K562 (cell line): ENCODE measurements around the gene VPS13D. TPM values are rescaled to one million over a fixed set of nuclear protein-coding genes. Genes with fewer than 3 reads are reported as not detected.
A peak's percentile ranks its signal among the peaks of the same experiment; 100 is the strongest.

Source experiments
- AFF4 ChIP-seq: sonication (generic); formaldehyde crosslinking; IDR thresholded peaks from 2 replicates; pipeline ENCODE4 v1.8.0; 2023; ENCODE audit warnings: mild to moderate bottlenecking, missing genetic modification reagents
- CAMTA2 ChIP-seq: fragments of 250-450 bp; sonication (Bioruptor Pico); conservative IDR thresholded peaks from 2 replicates; pipeline ENCODE4 v1.5.1; 2022
- CGGBP1 ChIP-seq: fragments of 250-450 bp; sonication (Bioruptor Pico); IDR thresholded peaks from 2 replicates; pipeline ENCODE4 v1.9.0; 2021; ENCODE audit warnings: mild to moderate bottlenecking
- DDX20 ChIP-seq: fragments of 450-650 bp; IDR thresholded peaks from 2 replicates; pipeline ENCODE4 v1.6.1; 2016; ENCODE audit warnings: missing genetic modification characterization, low read depth, mild to moderate bottlenecking, missing compliant biosample characterization, moderate library complexity
- ELK3 ChIP-seq: fragments of 450-650 bp; formaldehyde crosslinking; IDR thresholded peaks from 2 replicates; pipeline ENCODE4 v1.4.0; 2020; ENCODE audit warnings: mild to moderate bottlenecking
- FOXK2 ChIP-seq, 2 experiments: fragments of 450-650 bp; IDR thresholded peaks in 1 of 2; conservative IDR thresholded peaks in 1 of 2; 2 replicates each; pipeline ENCODE4 v1.6.1; 2016; ENCODE audit warnings: low read depth in 2 of 2, mild to moderate bottlenecking in 1 of 2
- GABPB1 ChIP-seq: sonication (generic); formaldehyde crosslinking; IDR thresholded peaks from 2 replicates; pipeline ENCODE4 v1.8.0; 2022; ENCODE audit warnings: mild to moderate bottlenecking, missing genetic modification reagents
- GTF2A2 ChIP-seq: IDR thresholded peaks from 2 replicates; pipeline ENCODE4 v1.6.1; 2016; ENCODE audit warnings: mild to moderate bottlenecking, missing genetic modification characterization, missing compliant biosample characterization
- HDAC2 ChIP-seq: fragments of 450-650 bp; IDR thresholded peaks from 2 replicates; pipeline ENCODE4 v1.6.1; 2016; ENCODE audit warnings: mild to moderate bottlenecking
- HMG20B ChIP-seq: fragments of 250-450 bp; sonication (Bioruptor Pico); IDR thresholded peaks from 2 replicates; pipeline ENCODE4 v1.5.0; 2021; ENCODE audit warnings: mild to moderate bottlenecking
- NBN ChIP-seq: fragments of 450-650 bp; IDR thresholded peaks from 2 replicates; pipeline ENCODE4 v1.6.1; 2016; ENCODE audit warnings: low read depth, mild to moderate bottlenecking
- NFXL1 ChIP-seq: fragments of 450-650 bp; formaldehyde crosslinking; IDR thresholded peaks from 2 replicates; pipeline ENCODE4 v1.4.0; 2021; ENCODE audit warnings: mild to moderate bottlenecking
- NRF1 ChIP-seq, 2 experiments: fragments of 450-650 bp; IDR thresholded peaks in 1 of 2; conservative IDR thresholded peaks in 1 of 2; 2 replicates each; pipeline ENCODE4 v1.6.1; 2014; ENCODE audit warnings: mild to moderate bottlenecking in 2 of 2
- PCBP2 ChIP-seq: fragments of 200-400 bp; formaldehyde crosslinking; IDR thresholded peaks from 2 replicates; pipeline ENCODE4 v1.6.1; 2018; ENCODE audit warnings: low read length, low read depth, mild to moderate bottlenecking, moderate library complexity; ENCODE audit not compliant: poor library complexity, severe bottlenecking
- PREB ChIP-seq: sonication (generic); formaldehyde crosslinking; IDR thresholded peaks from 2 replicates; pipeline ENCODE4 v1.8.1; 2023; ENCODE audit warnings: mild to moderate bottlenecking, missing genetic modification reagents
- RAD51 ChIP-seq: fragments of 450-650 bp; IDR thresholded peaks from 2 replicates; pipeline ENCODE4 v1.7.1; 2016; ENCODE audit warnings: low read depth, mild to moderate bottlenecking, borderline replicate concordance
- TEAD1 ChIP-seq, 2 experiments: fragments of 450-650 bp in 1 of 2; sonication (generic) in 1 of 2; formaldehyde crosslinking; IDR thresholded peaks; 2 replicates each; pipeline versions ENCODE4 v1.4.0 to v1.8.0; 2020 to 2022; ENCODE audit warnings: mild to moderate bottlenecking in 2 of 2, missing genetic modification reagents in 1 of 2
- ZFX ChIP-seq: sonication (generic); formaldehyde crosslinking; IDR thresholded peaks from 2 replicates; pipeline ENCODE4 v1.8.0; 2022; ENCODE audit warnings: mild to moderate bottlenecking, missing genetic modification reagents, moderate library complexity
- ZNF12 ChIP-seq: sonication (generic); formaldehyde crosslinking; IDR thresholded peaks from 2 replicates; pipeline ENCODE4 v1.4.0; 2020; ENCODE audit warnings: mild to moderate bottlenecking, missing genetic modification reagents
- ZNF551 ChIP-seq: fragments of 250-450 bp; sonication (Bioruptor Pico); IDR thresholded peaks from 2 replicates; pipeline ENCODE4 v1.5.0; 2021; ENCODE audit warnings: mild to moderate bottlenecking, moderate library complexity
- ZNF76 ChIP-seq: fragments of 250-450 bp; sonication (Bioruptor Pico); IDR thresholded peaks from 2 replicates; pipeline ENCODE4 v1.4.0; 2020; ENCODE audit warnings: mild to moderate bottlenecking, moderate library complexity, borderline replicate concordance
- ZNF766 ChIP-seq: fragments of 200-800 bp; sonication (Bioruptor generic); conservative IDR thresholded peaks from 2 replicates; pipeline ENCODE4 v1.6.1; 2016; ENCODE audit warnings: missing genetic modification characterization, missing compliant biosample characterization
- polyA plus RNA-seq, 8 experiments: library from polyadenylated mRNA; depleted of rRNA in 4 of 8; stranded (reverse) in 5 of 8; unstranded in 3 of 8; fragments of >200 nt; fragmentation: Nextera tagmentation in 2 of 8; fragmentation: Illumina TruSeq in 1 of 8; extraction: Ambion mirVana in 2 of 8; extraction: Trizol in 1 of 8; gene quantifications; 2 replicates each; pipeline versions ENCODE4 v1.2.1 to v1.2.3, GENCODE V29; 2011 to 2014; ENCODE audit warnings: inconsistent platforms in 1 of 8, missing spikeins in 1 of 8
- total RNA-seq, 7 experiments: library from RNA; depleted of rRNA in 6 of 7; stranded (reverse); fragments of >200 nt in 6 of 7; fragmentation: Illumina TruSeq in 2 of 7; extraction: Trizol in 2 of 7; gene quantifications; 2 replicates each; pipeline versions ENCODE4 v1.2.1 to v1.2.3, GENCODE V29; 2011 to 2021; ENCODE audit warnings: low replicate concordance in 1 of 7

Gene VPS13D
- total and polyA plus RNA-seq, 9 of the 15 experiments (the other 6 are each of a cell fraction or from before 2014, with no cell fraction given) = 6.1 to 51.5 (median 38.5) TPM

- TF ChIP-seq FOXK2 (conservative IDR thresholded peaks at IDR 0.05 in 1 of 2, IDR thresholded peaks at IDR 0.05 in 1 of 2; ENCODE audit: low read depth in 2 of 2) = peak; percentile 69 to 78
- TF ChIP-seq GTF2A2 = no peak
- TF ChIP-seq NBN = peak; percentile 48; the same call in 1 of the 2 replicates
- TF ChIP-seq NFXL1 (CRISPR knock-in tag) = no peak
- no peak for TF ChIP-seq ZNF12 (CRISPR knock-in tag)
- no peak for TF ChIP-seq CGGBP1 (CRISPR knock-in tag)
- TF ChIP-seq ZNF551 (CRISPR knock-in tag) = no peak
- no peak for TF ChIP-seq HDAC2
- TF ChIP-seq AFF4 (CRISPR knock-in tag) = no peak
- TF ChIP-seq TEAD1 (CRISPR knock-in tag; IDR thresholded peaks at IDR 0.05) = 0 out of 4 replicates have a peak, but pooled peaks have one; percentile 3 to 50
- no peak for TF ChIP-seq CAMTA2 (CRISPR knock-in tag)
- TF ChIP-seq ELK3 (CRISPR knock-in tag) = no peak
- peak; percentile 62 for TF ChIP-seq ZFX (CRISPR knock-in tag)
- no peak for TF ChIP-seq DDX20
- TF ChIP-seq NRF1 (conservative IDR thresholded peaks at IDR 0.05 in 1 of 2, IDR thresholded peaks at IDR 0.05 in 1 of 2) = no peak
- TF ChIP-seq ZNF76 = no peak
- peak; percentile 51; the same call in 1 of the 2 replicates for TF ChIP-seq GABPB1 (CRISPR knock-in tag)
- no peak for TF ChIP-seq RAD51
- TF ChIP-seq HMG20B (CRISPR knock-in tag) = no peak
- 0 out of 2 replicates have a peak, but pooled peaks have one; percentile 39 for TF ChIP-seq PREB (CRISPR knock-in tag)
- no peak for TF ChIP-seq PCBP2
- 0 out of 2 replicates have a peak, but pooled peaks have one; percentile 57 for TF ChIP-seq ZNF766 (CRISPR knock-in tag)
These were observed 266.5 kb downstream of the VPS13D start (continued) for GRCh38 chr1:12496154-12496961.
